CD14-positive monocyte (primary cell): Measurements from ENCODE around the gene PRKN. TPM values are rescaled to one million over a fixed set of nuclear protein-coding genes. Genes with fewer than 3 reads are reported as not detected.

ENCODE experiments used
- DNase-seq, 3 donors: peaks; one replicate each; pipeline ENCODE4 v3.0.0-alpha.2; 2011 to 2022
- H2AFZ ChIP-seq: 2 replicates; pipeline ENCODE4 v1.6.0; 2012; ENCODE audit warnings: mild to moderate bottlenecking, low read depth, low read length, inconsistent platforms; ENCODE audit not compliant: insufficient read depth, poor library complexity, severe bottlenecking
- H3K27ac ChIP-seq, 2 donors: 1 replicate in 1 of 2; 2 replicates in 1 of 2; pipeline ENCODE4 v1.5.1; 2012 to 2013; ENCODE audit warnings: low read length in 2 of 2, control low read depth in 1 of 2, inconsistent platforms in 1 of 2, low read depth in 1 of 2, mild to moderate bottlenecking in 1 of 2
- H3K27me3 ChIP-seq, 2 donors: one replicate each; pipeline versions ENCODE4 v1.6.0 to v1.6.1; 2011 to 2013; ENCODE audit warnings: low read length in 2 of 2; ENCODE audit not compliant: control insufficient read depth in 2 of 2, insufficient read depth in 2 of 2
- H3K36me3 ChIP-seq, 2 donors: replicated peaks in 1 of 2; 1 replicate in 1 of 2; 2 replicates in 1 of 2; pipeline versions ENCODE4 v1.5.1 to v1.6.1; 2012 to 2013; ENCODE audit warnings: low read length in 2 of 2, control low read depth in 1 of 2, inconsistent platforms in 1 of 2, mild to moderate bottlenecking in 1 of 2; ENCODE audit not compliant: insufficient read depth in 2 of 2, control insufficient read depth in 1 of 2
- H3K4me1 ChIP-seq, 2 donors: 1 replicate in 1 of 2; 2 replicates in 1 of 2; pipeline versions ENCODE4 v1.5.1 to v1.6.1; 2012 to 2013; ENCODE audit warnings: low read length in 2 of 2, control low read depth in 1 of 2, inconsistent platforms in 1 of 2, mild to moderate bottlenecking in 1 of 2, moderate library complexity in 1 of 2; ENCODE audit not compliant: insufficient read depth in 2 of 2, control insufficient read depth in 1 of 2
- H3K4me2 ChIP-seq: replicated peaks from 2 replicates; pipeline ENCODE3; 2012; ENCODE audit warnings: low read length, moderate library complexity, mild to moderate bottlenecking; ENCODE audit not compliant: poor library complexity, severe bottlenecking; ENCODE audit errors: extremely low read depth
- H3K4me3 ChIP-seq, 3 experiments: fragments of 200-600 bp in 1 of 3; sonication (generic) in 1 of 3; replicated peaks in 1 of 3; 1 replicate in 2 of 3; 2 replicates in 1 of 3; pipeline ENCODE4 v1.5.1; 2011 to 2013; ENCODE audit warnings: low read length in 3 of 3, mild to moderate bottlenecking in 3 of 3, control low read depth in 2 of 3, low read depth in 2 of 3, inconsistent platforms in 1 of 3, moderate library complexity in 1 of 3
- H3K79me2 ChIP-seq: 2 replicates; pipeline ENCODE4 v1.6.0; 2012; ENCODE audit warnings: mild to moderate bottlenecking, control low read depth, inconsistent platforms, low read length, moderate library complexity; ENCODE audit not compliant: insufficient read depth
- H3K9ac ChIP-seq: 2 replicates; pipeline ENCODE4 v1.6.0; 2017; ENCODE audit warnings: low read length, mild to moderate bottlenecking; ENCODE audit not compliant: insufficient read depth, poor library complexity, severe bottlenecking
- H3K9me3 ChIP-seq, 2 donors: replicated peaks in 1 of 2; 1 replicate in 1 of 2; 2 replicates in 1 of 2; pipeline versions ENCODE4 v1.5.1 to v1.6.1; 2012 to 2013; ENCODE audit warnings: low read length in 2 of 2, control low read depth in 1 of 2; ENCODE audit not compliant: control insufficient read depth in 1 of 2, insufficient read depth in 1 of 2
- H4K20me1 ChIP-seq: 2 replicates; pipeline ENCODE4 v1.6.0; 2012; ENCODE audit warnings: mild to moderate bottlenecking, low read length, control low read depth, moderate library complexity; ENCODE audit not compliant: insufficient read depth
- H3K27ac Mint-ChIP-seq, 7 donors: one replicate each; pipeline ENCODE4 v1.8.0; 2020; ENCODE audit warnings: mild to moderate bottlenecking in 7 of 7, mixed read lengths in 7 of 7, moderate library complexity in 6 of 7, inconsistent platforms in 2 of 7
- H3K27me3 Mint-ChIP-seq, 3 donors: one replicate each; pipeline ENCODE4 v1.8.0; 2021 to 2022; ENCODE audit warnings: low read depth in 3 of 3, mild to moderate bottlenecking in 3 of 3, mixed read lengths in 3 of 3, moderate library complexity in 3 of 3, inconsistent platforms in 1 of 3
- H3K36me3 Mint-ChIP-seq, 2 donors: one replicate each; pipeline ENCODE4 v1.8.0; 2020; ENCODE audit warnings: mixed read lengths in 2 of 2, inconsistent platforms in 1 of 2, mild to moderate bottlenecking in 1 of 2
- H3K4me1 Mint-ChIP-seq: one replicate; pipeline ENCODE4 v1.8.0; 2020; ENCODE audit warnings: mild to moderate bottlenecking, mixed read lengths
- H3K4me3 Mint-ChIP-seq, 2 donors: one replicate each; pipeline ENCODE4 v1.8.0; 2020; ENCODE audit warnings: mild to moderate bottlenecking in 2 of 2, mixed read lengths in 2 of 2, moderate library complexity in 1 of 2
- H3K9me3 Mint-ChIP-seq, 7 donors: one replicate each; pipeline ENCODE4 v1.8.0; 2020 to 2022; ENCODE audit warnings: mixed read lengths in 7 of 7, mild to moderate bottlenecking in 6 of 7, moderate library complexity in 6 of 7, inconsistent platforms in 2 of 7
- WGBS: methylation state at CpG from one replicate; pipeline ENCODE4 v1.1.5; 2013; ENCODE audit warnings: missing lambda C conversion rate; ENCODE audit not compliant: insufficient coverage; 5-methylcytosine and 5-hydroxymethylcytosine counted together
- intact Hi-C, 2 donors: fragments of 100-400 bp; cut with micrococcal nuclease; formaldehyde crosslinking; loops; one replicate each; pipeline versions ENCODE4 v1.15.0 to v1.15.1; 2023
- polyA plus RNA-seq, 3 donors: library from polyadenylated mRNA; depleted of rRNA in 1 of 3; unstranded in 2 of 3; stranded (reverse) in 1 of 3; fragments of 300-500 nt in 2 of 3; fragments of >200 nt in 1 of 3; fragmentation: Illumina TruSeq in 2 of 3; gene quantifications; 1 replicate in 2 of 3; 2 replicates in 1 of 3; pipeline ENCODE4 v1.2.3, GENCODE V29; 2012 to 2021
- TF ChIP-seq, protein P1 (sequence below): fragments of 200-600 bp; IDR thresholded peaks from one replicate; pipeline ENCODE4 v1.8.0; 2022; ENCODE audit warnings: antibody characterized with exemption, mild to moderate bottlenecking

PRKN gene
- polyA plus RNA-seq, 3 donors: 0.19 to 0.21 TPM; not detected in 1

DNA sequence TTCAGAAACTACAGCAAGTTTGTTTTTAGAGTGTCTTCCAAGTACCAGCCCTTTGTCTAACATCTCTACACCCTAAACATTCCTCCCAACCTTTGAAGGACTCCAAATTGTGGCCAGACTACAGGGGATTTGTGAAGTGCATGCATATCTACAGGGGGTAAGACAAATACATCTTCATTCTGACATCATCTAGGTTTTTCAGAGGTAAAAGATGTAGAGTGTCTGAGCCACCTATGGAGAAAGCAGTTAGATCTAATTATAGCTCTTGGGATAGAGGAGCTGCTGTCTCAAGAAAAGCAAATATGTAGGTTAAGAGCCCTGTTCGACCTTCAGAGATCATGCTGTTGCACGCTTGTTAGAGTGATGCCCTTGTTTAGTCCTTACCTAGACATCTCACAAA lies 836.0 kb downstream of the PRKN start:
- H3K36me3 ChIP-seq: no peaks in the 10 kb centered on the region
- intact Hi-C loops: no loop called here
- WGBS: no CpG with 5 or more reads among the region's 2 CpGs

DNA sequence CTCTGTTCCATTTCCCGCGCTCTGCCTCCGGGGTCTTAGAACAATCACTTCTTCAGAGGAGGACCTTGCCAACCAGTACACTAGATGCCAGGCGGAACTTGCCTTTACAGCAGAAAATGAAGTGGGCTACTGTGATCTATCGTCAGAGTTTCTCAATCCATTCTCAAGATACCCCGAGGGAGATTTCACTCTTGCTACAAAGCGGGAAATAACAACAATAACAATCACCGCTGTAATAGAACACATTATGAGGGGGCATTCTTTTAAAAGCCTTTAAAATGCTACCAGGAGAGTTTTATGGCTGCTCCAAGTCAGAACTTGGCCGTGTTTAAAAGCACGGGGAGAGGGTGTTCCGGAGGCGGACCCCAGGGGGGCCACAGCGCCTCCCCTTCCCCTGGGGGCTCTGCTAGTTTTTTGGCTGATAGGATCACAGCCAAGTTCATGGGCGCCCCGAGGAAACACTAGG lies 836.7 kb downstream of the PRKN start:
- Histone ChIP-seq H3K27me3 (no peaks in the 10 kb centered on the region), H3K27ac (no peak overlapping the region), H3K4me2 (no peak overlapping the region), H3K9ac (no peak overlapping the region), H3K4me3 (no peak overlapping the region), H3K4me1 (no peaks in the 10 kb centered on the region), H3K9me3 (peaks cover 0 to 5% of the 10 kb centered on the region in 2 donors), H2AFZ (no peak overlapping the region), H4K20me1 (no peaks in the 10 kb centered on the region), H3K79me2 (no peaks in the 10 kb centered on the region), H3K36me3 (no peaks in the 10 kb centered on the region)
- TF ChIP-seq, protein P1, sequence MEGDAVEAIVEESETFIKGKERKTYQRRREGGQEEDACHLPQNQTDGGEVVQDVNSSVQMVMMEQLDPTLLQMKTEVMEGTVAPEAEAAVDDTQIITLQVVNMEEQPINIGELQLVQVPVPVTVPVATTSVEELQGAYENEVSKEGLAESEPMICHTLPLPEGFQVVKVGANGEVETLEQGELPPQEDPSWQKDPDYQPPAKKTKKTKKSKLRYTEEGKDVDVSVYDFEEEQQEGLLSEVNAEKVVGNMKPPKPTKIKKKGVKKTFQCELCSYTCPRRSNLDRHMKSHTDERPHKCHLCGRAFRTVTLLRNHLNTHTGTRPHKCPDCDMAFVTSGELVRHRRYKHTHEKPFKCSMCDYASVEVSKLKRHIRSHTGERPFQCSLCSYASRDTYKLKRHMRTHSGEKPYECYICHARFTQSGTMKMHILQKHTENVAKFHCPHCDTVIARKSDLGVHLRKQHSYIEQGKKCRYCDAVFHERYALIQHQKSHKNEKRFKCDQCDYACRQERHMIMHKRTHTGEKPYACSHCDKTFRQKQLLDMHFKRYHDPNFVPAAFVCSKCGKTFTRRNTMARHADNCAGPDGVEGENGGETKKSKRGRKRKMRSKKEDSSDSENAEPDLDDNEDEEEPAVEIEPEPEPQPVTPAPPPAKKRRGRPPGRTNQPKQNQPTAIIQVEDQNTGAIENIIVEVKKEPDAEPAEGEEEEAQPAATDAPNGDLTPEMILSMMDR: no peak
- no peak for DNase-seq
- Mint-ChIP-seq H3K36me3 (no peaks in the 10 kb centered on the region), H3K27me3 (peaks cover 0 to 1% (median 0%) of the 10 kb centered on the region in 3 donors), H3K27ac (no peak overlapping the region), H3K9me3 (peaks cover 0 to 10% (median 2%) of the 10 kb centered on the region in 7 donors), H3K4me1 (peaks cover 3% of the 10 kb centered on the region), H3K4me3 (no peak overlapping the region)
- 47% methylated on average over 8 of the region's 15 CpGs for WGBS
- intact Hi-C loops: no loop called here

More for the DNA sequence above, 836.0 kb downstream of the PRKN start:
- H3K36me3 Mint-ChIP-seq: no peaks in the 10 kb centered on the region
- H3K9ac ChIP-seq: no peak overlapping the region
- H3K4me1 Mint-ChIP-seq: peaks cover 3% of the 10 kb centered on the region
- H3K79me2 ChIP-seq: no peaks in the 10 kb centered on the region
- no peak overlapping the region for H3K4me2 ChIP-seq
- no peaks in the 10 kb centered on the region for H3K27me3 ChIP-seq
- no peak overlapping the region for H3K4me3 Mint-ChIP-seq
- no peak for DNase-seq
- H3K27me3 Mint-ChIP-seq: peaks cover 0 to 1% (median 0%) of the 10 kb centered on the region in 3 donors
- H3K9me3 ChIP-seq: peaks cover 0 to 10% of the 10 kb centered on the region in 2 donors
- H3K27ac Mint-ChIP-seq: no peak overlapping the region
- H2AFZ ChIP-seq: no peak overlapping the region
- H3K27ac ChIP-seq: no peak overlapping the region
- no peaks in the 10 kb centered on the region for H4K20me1 ChIP-seq
- TF ChIP-seq, protein P1: no peak
- H3K4me1 ChIP-seq: no peaks in the 10 kb centered on the region
- H3K4me3 ChIP-seq: no peak overlapping the region
- H3K9me3 Mint-ChIP-seq: peaks cover 0 to 15% (median 5%) of the 10 kb centered on the region in 7 donors
